NB4 (cell line): ENCODE results near the gene TPRG1L.

Experiments
- CTCF ChIP-seq: IDR thresholded peaks from one replicate; pipeline ENCODE4 v1.5.1; 2012; ENCODE audit warnings: low read depth, low read length
- MYC ChIP-seq: IDR thresholded peaks from 2 replicates; pipeline ENCODE4 v1.6.1; 2011; ENCODE audit warnings: low read depth, low read length
- POLR2A ChIP-seq: IDR thresholded peaks from 2 replicates; pipeline ENCODE4 v1.6.1; 2011; ENCODE audit warnings: mild to moderate bottlenecking; ENCODE audit not compliant: insufficient read length; ENCODE audit errors: extremely low read depth

DNA sequence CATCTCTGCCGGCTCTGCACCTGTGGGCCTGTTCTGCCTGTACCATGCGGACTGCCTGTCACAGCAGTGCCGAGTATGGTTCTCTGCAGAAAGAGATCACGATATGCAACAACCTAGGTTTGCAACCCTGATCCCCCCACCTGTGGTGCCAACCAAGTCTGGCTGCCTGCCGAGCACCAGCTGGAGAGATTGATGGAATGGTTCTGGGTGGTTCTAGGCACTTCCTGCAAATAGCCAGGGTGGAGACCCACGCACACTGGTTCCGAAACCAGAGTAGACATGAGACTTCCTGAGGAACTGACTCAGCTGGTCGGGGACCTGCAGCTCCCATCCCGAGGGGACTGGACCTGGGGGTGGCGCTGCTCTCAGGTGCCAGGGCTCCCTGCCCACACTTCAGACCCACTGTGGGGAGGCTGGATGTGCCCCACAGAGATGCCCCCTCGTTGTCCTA, 5.4 kb downstream of the TPRG1L start:
- no peak for TF ChIP-seq CTCF
- TF ChIP-seq MYC, result no peak
- TF ChIP-seq POLR2A, result no peak
